Suppressor macrophage treated with lipopolysaccharide for 4 hours (primary cell): Measurements from ENCODE around the gene ERLIN1.
"Not testable (repeated sequence)": the region's sequence is repeated elsewhere in the genome, so short reads cannot be mapped to it uniquely, and the experiment has no call there.

Experiments used
- DNase-seq: peaks from one replicate; pipeline ENCODE4 v3.0.0-alpha.2; 2020

Gene ERLIN1

DNA sequence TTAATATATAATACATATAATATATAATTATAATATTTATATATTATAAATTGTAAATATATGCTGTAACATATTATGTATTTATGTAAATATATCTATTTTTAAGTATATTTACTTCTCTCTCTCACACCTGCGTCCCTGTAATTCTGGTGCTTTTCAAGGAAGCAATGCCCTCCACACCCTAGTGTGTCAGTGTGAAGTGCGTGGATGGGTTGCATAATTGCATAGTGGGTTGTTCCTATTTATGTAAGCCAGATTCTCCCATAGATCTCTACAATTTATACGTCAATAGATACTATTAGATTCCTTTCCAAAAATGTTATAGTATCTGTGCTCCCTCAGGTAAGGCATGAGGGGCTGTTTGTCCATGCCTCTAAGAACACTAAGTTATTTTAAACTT lies 54.3 kb downstream of the ERLIN1 start:
- DNase-seq = no peak

DNA sequence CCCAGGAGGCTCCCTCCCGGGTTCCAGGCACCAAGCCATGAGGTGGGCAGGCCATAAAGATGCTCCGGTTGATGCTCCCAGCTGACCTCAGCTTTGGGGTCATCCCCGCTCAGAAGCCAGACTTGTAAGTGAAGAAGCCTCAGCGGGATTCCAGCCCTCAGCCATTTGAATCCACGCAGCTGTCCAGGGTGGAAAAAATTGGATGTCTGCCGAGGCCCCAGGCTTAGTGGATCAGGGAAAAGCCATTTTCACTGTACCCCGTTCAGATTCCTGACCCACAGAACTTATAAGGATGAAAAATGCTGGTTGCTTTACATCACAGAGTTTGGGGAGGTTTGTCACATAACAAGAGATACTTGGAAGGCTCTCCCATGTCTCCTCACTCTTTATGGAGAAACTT lies 55.0 kb downstream of the ERLIN1 start:
- DNase-seq = no peak

DNA sequence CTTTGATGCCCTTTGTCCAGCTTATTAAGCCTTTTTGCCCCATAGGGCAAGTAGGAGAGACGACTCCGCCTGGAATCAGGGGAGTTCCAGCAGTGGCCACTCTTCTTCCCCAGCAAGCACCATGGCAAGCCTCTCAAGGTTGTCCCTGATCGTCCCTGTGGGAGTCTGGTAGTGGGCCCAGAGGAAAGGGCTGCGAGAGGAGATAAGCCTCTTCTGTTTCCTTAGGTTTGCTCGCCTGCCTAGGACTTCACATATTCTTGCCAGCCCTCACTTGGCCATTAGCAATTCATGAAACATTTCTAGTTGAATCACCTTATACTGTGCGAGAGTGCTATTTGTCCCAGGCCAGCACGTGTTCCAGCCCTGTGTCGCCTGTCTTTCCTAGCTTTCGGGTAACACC lies 56.4 kb downstream of the ERLIN1 start:
- no peak for DNase-seq

DNA sequence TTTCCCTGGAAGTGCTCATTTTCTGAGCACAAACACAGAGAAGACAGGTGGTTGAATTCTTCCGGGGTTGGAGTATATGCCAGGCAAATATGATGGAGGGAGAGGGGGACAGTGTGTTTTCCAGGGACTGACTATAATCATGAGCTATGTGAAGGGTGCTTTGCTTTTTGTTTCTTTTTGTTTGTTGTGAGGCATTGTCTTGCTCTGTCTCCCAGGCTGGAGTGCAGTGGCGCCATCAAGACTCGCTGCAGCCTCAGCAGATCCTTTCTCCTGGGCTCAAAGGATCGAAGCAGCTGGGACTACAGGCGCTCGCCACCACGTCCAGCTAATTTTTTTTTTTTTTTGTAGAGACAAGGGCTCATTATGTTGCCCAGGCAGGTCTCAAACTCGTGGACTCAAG lies 56.9 kb downstream of the ERLIN1 start:
- no peak for DNase-seq

DNA sequence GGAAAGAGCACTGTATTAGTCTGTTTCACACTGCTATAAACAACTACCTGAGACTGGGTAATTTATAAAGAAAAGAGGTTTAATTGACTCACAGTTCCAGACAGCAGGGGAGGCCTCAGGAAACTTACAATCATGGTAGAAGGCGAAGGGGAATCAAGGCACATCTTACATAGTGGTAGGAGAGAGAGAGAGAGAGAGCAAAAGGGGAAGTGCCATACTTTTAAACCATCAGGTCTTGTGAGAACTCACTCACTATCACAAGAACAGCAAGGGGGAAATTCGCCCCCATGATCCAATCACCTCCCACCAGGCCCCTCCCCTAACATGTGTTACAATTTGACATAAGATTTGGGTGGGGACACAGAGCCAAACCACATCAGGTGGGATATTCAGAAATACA lies 60.5 kb downstream of the ERLIN1 start:
- DNase-seq = not testable (repeated sequence)

DNA sequence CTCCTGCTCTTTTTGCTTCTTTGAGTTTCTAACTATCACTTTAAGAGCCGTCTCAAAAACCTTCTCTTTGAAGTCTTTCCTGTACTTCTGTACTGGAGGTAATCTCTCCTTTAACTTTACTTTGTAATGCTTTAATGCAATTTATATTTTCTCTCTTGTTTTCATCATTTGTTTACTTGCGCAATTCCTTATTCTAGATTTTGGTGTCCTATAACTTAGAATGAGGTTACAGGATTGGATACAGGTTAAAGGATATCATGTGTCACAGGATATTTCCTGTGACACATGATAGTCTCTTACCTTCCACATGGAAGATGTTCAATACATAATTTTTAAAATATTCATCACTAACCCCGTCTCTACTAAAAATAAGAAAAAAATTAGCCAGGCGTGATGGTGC lies 61.7 kb downstream of the ERLIN1 start:
- no peak for DNase-seq

DNA sequence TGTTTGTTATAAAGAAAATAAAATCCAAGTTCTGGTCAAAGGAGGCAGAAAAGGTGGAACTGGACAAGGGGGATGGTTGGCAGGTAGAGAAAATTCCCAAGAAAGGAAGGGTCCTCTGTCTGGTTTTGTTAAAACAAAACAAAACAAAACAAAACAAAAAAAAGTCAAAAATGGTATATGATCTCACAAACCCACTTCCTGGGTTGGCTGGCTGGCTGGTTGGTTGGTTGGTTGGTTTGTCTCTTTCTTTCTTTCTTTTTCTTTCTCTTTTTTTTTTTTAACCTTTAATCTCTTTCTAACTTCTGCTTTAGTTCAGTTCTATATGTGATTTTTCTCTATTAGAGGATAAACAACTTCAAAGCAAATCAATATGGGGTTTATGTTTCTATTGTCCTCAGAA lies 63.0 kb downstream of the ERLIN1 start:
- DNase-seq = no peak

DNA sequence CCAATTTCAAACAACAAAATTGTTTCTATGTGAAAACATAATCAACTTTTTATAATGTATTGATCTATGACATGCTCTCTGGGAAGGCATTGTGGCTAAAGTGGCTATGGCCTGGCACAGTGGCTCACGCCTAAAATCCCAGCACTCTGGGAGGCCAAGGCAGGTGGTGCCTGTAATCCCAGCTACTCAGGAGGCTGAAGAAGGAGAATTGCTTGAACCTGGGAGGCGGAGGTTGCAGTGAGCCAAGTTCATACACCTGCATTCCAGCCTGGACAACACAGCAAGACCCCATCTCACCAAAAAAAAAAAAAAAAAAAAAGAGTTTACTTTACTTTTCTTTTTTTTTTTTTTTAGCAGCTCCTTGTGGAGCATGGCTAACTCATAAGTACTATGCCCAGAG lies 65.3 kb downstream of the ERLIN1 start:
- DNase-seq = no peak

DNA sequence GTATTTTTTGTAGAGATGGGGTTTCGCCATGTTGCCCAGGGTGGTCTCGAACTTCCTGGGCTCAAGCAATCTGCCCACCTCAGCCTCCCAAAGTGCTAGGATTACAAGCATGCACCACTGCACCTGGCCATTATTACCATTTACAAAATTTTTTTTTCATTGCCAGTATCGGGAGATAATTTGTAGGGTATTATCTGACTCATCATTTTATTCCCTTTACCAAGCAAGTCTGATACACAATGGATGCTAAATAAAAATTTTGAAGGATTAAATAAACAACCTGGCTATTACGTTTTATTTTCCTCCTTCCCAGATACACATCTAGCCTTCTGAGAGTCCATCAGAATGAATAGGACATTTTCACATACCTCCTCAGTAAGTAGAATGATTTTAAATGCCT lies 66.1 kb downstream of the ERLIN1 start:
- no peak for DNase-seq

DNA sequence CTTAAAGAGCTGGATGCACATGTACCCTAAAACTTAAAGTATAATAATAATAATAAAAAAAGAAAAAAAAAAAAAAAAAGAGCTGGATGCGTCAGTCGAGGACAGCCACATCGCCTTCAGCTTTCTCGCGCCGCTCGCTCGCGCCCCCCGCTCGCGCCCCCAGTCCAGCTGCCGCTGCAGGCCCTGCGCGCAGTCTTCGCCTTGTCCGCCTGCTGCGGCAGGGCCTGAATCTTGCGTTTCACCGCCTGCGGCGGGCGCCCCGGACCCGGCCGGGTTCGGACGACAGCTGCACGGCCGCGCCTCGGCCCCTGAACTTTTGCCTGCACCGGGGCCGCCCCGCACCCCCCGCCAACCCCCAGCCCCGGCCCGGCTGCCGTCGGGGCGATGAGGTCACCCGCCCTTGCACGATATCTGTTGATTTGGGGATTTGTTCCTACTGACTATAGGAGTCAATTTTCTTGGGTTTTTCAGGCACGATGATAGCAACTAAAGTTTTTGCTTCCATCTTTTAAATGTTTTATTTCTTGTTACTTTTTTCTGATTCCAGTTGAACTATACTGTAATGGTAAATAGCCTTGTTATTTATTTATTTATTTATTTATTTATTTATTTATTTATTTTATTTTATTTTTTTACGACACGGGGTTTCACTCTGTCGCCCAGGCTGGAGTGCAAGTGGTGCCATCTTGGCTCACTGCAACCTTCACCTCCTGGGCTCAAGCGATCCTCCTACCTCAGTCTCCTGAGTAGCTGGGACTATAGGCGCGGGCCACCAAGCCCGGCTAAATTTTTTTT lies 70.7 kb downstream of the ERLIN1 start:
- DNase-seq = no peak

DNA sequence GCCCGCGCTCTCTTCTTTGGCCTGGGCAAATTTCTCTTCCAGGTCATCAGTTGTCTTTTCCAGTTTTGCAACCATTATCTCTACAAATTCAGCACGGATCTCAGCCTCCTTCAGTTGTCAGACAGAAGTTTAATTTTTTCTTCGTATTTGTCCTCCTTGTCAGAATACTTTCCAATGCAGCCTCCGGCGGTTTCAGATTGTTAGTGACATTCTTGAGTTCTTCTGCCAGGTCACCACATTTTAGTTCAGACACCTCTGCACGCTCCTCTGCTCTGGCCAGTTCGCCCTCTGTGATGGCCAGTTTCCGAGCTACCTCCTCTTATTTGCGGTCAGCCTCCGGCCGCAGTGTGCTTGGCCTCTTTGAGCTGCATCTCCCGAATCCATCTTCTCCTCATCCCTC lies 71.4 kb downstream of the ERLIN1 start:
- no peak for DNase-seq

DNA sequence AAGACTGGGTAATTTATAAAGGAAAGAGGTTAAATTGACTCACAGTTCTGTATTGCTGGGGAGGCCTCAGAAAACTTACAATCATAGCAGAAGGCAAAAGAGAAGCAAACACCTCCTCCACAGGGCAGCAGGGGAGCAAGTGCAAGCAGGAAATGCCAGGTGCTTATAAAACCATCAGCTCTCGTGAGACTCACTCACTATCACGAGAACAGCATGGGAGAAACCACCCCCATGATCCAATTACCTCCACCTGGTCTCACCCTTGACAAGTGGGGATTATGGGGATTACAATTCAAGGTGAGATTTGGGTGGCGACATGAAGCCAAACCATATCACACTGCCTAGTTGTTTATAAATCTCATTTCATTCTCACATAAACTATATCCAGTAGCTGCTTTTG lies 76.2 kb downstream of the ERLIN1 start:
- no peak for DNase-seq

DNA sequence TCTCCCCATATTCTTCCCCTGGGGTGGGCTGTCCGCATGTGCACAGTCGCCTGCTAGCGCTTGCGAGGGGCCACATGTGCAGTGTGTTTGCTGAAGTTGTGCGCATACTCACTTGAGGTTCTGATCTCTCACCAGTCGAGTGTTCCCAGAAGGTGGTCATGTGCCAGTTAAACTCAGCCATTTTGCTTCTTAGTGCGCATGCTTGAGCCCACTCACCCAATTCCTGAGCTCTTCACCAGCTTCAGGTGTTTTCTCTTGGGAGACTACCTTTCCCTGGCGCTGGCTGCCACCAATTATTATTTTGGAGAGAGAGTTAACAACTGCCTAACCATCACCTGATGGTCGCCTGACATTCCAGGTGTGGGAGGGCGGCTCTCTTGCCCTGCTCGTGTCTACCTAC lies 79.0 kb downstream of the ERLIN1 start:
- DNase-seq = no peak

DNA sequence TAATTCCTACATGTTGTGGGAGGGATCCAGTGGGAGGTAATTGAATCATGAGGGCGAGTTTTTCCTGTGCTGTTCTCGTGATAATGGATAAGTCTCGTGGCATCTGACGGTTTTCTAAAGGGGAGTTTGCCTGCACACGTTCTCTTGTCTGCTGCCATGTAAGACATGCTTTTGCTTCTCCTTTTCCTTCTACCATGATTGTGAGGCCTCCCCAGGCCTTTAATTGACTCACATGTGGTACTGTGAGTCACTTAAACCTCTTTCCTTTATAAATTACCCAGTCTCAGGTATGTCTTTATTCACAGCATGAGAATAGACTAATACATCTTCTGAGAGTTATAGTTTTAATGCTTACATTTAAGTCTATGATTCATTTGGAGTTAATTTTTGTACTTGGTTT lies 81.5 kb downstream of the ERLIN1 start:
- no peak for DNase-seq

DNA sequence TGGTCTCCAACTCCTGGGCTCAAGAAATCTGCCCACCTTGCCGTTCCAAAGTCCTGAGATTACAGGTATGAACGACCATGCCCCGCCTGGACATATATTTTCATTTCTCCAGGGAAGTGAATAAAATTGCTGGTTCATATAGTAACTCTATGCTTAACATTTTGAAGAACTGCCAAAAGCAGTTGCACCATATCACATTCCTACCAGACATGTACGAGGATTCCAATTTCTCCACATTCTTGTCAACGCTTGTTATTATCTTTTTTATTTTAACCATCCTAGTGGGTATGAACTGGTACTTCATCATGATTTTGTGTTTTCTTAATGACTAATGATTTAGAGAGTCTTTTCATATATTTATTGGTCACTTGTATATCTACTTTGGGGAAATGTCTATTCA lies 82.2 kb downstream of the ERLIN1 start:
- no peak for DNase-seq

DNA sequence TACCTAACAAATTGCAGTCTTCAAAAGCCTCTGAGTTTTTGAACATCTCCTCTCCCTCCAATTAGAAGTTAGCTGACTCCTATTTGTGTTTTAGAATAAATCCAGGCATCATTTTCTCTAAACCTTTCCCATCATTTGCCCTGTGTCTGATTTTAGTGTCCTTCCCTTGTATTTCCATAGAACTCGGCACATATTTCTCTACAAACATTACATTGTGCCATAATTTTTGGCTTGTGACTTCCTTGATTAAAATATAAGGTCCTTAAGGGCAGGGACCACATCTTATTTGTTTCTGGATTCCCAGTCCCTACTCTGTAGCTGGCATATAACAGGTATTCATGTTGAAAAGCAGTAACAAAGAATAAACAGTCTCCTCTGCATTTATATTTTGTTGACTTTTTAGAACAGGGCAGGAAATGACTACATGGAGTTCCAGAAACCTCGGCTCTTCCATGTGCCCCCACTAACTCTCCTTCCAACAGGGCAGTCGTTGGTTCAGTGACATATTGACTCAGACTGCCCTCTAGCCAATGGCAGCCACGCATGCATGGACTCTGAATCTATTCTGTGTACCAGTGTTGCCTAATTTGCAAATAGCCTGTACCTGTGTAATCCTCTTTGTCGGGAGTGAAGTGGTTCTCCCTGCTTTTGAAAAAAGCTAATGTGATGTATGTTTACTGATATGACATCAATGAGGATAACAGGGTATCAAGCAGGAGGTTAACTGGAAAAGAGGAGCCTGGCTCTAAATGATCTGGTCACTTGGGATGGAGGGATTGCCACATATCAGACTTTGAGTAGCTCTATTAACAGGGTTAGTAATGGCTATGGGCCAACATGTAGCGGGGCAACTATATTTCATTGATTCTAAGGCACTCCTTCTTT lies 84.4 kb downstream of the ERLIN1 start:
- no peak for DNase-seq

DNA sequence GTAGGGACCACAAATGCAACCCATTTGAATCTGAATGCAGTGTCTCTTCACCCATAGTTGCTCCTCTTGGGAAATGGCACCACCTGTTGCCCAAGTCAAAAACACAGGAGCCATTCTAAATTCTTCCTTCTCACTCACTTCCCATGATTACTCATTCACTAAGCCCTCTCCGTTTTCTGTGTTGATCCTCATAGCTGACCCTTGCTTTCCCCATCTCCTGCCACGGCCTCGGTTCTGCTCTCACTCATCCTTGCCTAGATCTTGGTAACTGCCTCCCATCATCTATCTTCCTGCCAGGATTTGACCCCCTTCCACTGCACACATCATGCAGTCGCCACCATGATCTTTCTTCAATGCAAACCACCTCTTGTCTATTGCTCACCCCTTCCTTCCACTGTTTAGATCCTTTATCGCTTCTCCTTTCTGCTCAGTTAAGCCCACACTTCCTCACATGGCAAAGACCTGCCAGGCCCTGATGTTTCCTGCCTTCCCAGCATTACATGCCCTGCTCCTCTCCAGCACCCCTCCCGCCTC lies 85.1 kb downstream of the ERLIN1 start:
- DNase-seq = peak; percentile 1
